IPS-NIHi7 (cell line): Measurements from ENCODE around the gene EFS.
A peak's percentile ranks its signal among the peaks of the same experiment; 100 is the strongest.

ENCODE experiments used
- DNase-seq: peaks from one replicate; pipeline ENCODE4 v3.0.0; 2012; ENCODE audit warnings: mixed read lengths; ENCODE audit errors: extremely low spot score

The EFS gene

DNA sequence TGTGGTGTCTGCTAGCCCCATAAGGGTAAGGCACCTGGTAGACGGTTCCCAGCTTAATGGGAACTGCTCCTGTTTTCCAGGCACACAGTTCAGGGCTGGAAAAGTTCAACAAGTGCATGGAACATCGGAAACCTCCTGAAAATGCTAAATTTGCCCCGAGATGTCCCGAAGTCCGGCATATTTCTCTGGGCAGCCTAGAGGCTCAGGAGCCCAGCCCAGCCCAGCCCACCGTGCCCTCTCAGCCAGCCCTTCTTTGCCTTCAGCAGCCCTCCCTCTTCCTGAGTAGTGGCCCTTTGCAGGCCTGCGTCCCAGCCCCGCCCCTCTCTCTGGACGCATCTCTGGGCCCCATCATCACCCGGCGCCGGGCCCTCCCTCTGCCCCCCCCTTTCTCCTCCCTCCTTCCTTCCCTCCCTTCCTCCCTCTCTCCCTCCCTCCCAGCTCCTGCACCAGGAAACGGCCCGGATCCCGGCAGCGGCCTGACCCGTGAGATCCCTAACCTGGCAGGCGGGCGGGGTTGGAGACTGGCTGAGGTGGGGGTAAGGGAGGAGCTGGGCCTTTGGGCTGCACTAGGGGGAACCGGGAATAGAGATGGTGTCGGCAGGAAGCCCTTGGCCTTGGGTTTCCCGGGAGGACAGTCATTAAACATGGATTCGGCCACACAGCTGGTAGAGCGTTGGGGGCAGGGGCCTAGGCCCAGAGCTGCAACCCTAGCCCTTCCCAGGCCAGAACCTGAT is 58.4 kb downstream of the EFS start, which contains the start of gene BCL2L2:
Gene BCL2L2, plus strand, starts transcription at position 422 of the 734 bp plus-strand sequence. CDS start 935 bp downstream, outside the sequence.
- DNase-seq, result peak; percentile 80
